Muscle of leg (tissue), 11 donors: Measurements from ENCODE around the gene ABLIM1. TPM values are rescaled to one million over a fixed set of nuclear protein-coding genes. Genes with fewer than 3 reads are reported as not detected.

Experiments
- DNase-seq: peaks from one replicate; pipeline ENCODE4 v3.0.0; 2013
- H3K27ac ChIP-seq: one replicate; pipeline ENCODE4 v1.5.1; 2013; ENCODE audit warnings: mild to moderate bottlenecking, low read length, control low read depth
- H3K27me3 ChIP-seq: one replicate; pipeline ENCODE4 v1.6.1; 2013; ENCODE audit warnings: low read length; ENCODE audit not compliant: control insufficient read depth, insufficient read depth
- H3K36me3 ChIP-seq: one replicate; pipeline ENCODE4 v1.6.1; 2013; ENCODE audit warnings: low read length; ENCODE audit not compliant: control insufficient read depth, insufficient read depth
- H3K4me1 ChIP-seq: one replicate; pipeline ENCODE4 v1.6.1; 2013; ENCODE audit warnings: low read length; ENCODE audit not compliant: control insufficient read depth, insufficient read depth
- H3K4me3 ChIP-seq: one replicate; pipeline ENCODE4 v1.5.1; 2013; ENCODE audit warnings: low read length, control low read depth
- H3K9me3 ChIP-seq: replicated peaks from 2 replicates; pipeline ENCODE4 v1.6.1; 2013; ENCODE audit warnings: low read depth, low read length; ENCODE audit not compliant: control insufficient read depth
- whole genome bisulfite sequencing: methylation state at CpG from one replicate; pipeline ENCODE4 v1.1.5; 2013; ENCODE audit warnings: missing lambda C conversion rate; ENCODE audit not compliant: insufficient coverage; 5-methylcytosine and 5-hydroxymethylcytosine counted together
- polyA plus RNA-seq, 8 donors: library from polyadenylated mRNA; unstranded; fragments of 120-200 nt; gene quantifications; one replicate each; pipeline versions ENCODE4 v1.2.1 to v1.2.3, GENCODE V29; 2013; ENCODE audit warnings: inconsistent platforms in 1 of 8, low replicate concordance in 1 of 8; ENCODE audit not compliant: insufficient read length in 8 of 8, insufficient read depth in 1 of 8
- total RNA-seq: library from RNA; stranded (reverse); fragments of 120-200 nt; gene quantifications from one replicate; pipeline ENCODE4 v1.2.4, GENCODE V29; 2013

The ABLIM1 gene
- total and polyA plus RNA-seq, 9 donors = 27.7 to 62.7 (median 46.2) TPM

- no peaks in the 10 kb centered on the region for H3K36me3 ChIP-seq
- H3K9me3 ChIP-seq = no peaks in the 10 kb centered on the region
- WGBS = 75% methylated on average over 4 of the region's 5 CpGs
- no peaks in the 10 kb centered on the region for H3K4me1 ChIP-seq
- no peak for DNase-seq
- H3K4me3 ChIP-seq = no peak overlapping the region
- no peaks in the 10 kb centered on the region for H3K27me3 ChIP-seq
- no peak overlapping the region for H3K27ac ChIP-seq
Observed at GRCh38 chr10:114596793-114597192, 61.3 kb downstream of the ABLIM1 start.

GRCh38 chr10:114593816-114594468 is 64.1 kb downstream of the ABLIM1 start:
- no peak overlapping the region for H3K27ac ChIP-seq
- H3K4me3 ChIP-seq = no peak overlapping the region
- no peaks in the 10 kb centered on the region for H3K27me3 ChIP-seq
- WGBS = no CpG with 5 or more reads among the region's 1 CpG
- no peaks in the 10 kb centered on the region for H3K9me3 ChIP-seq
- no peaks in the 10 kb centered on the region for H3K4me1 ChIP-seq
- no peak for DNase-seq
- H3K36me3 ChIP-seq = no peaks in the 10 kb centered on the region

GRCh38 chr10:114593240-114593792 is 64.8 kb downstream of the ABLIM1 start:
- no peak overlapping the region for H3K27ac ChIP-seq
- H3K36me3 ChIP-seq = no peaks in the 10 kb centered on the region
- no peak for DNase-seq
- no peaks in the 10 kb centered on the region for H3K9me3 ChIP-seq
- H3K27me3 ChIP-seq = no peaks in the 10 kb centered on the region
- H3K4me3 ChIP-seq = no peak overlapping the region
- H3K4me1 ChIP-seq = no peaks in the 10 kb centered on the region

- Histone ChIP-seq H3K4me1 (no peaks in the 10 kb centered on the region), H3K4me3 (no peak overlapping the region), H3K27me3 (no peaks in the 10 kb centered on the region), H3K9me3 (no peaks in the 10 kb centered on the region), H3K27ac (no peak overlapping the region), H3K36me3 (no peaks in the 10 kb centered on the region)
- DNase-seq = no peak
Observed at GRCh38 chr10:114590993-114591392, 67.1 kb downstream of the ABLIM1 start.

GRCh38 chr10:114584419-114584818 is 73.7 kb downstream of the ABLIM1 start:
- no peaks in the 10 kb centered on the region for H3K9me3 ChIP-seq
- no peaks in the 10 kb centered on the region for H3K27me3 ChIP-seq
- WGBS = 60% methylated on average over 1 of the region's 2 CpGs
- no peaks in the 10 kb centered on the region for H3K4me1 ChIP-seq
- H3K4me3 ChIP-seq = no peak overlapping the region
- no peak overlapping the region for H3K27ac ChIP-seq
- no peaks in the 10 kb centered on the region for H3K36me3 ChIP-seq
- DNase-seq = no peak

GRCh38 chr10:114581071-114581470 is 77.0 kb downstream of the ABLIM1 start:
- no peak overlapping the region for H3K4me3 ChIP-seq
- H3K27ac ChIP-seq = no peak overlapping the region
- H3K9me3 ChIP-seq = no peaks in the 10 kb centered on the region
- no CpG with 5 or more reads among the region's 1 CpG for WGBS
- no peaks in the 10 kb centered on the region for H3K4me1 ChIP-seq
- no peak for DNase-seq
- no peaks in the 10 kb centered on the region for H3K36me3 ChIP-seq
- H3K27me3 ChIP-seq = no peaks in the 10 kb centered on the region

- WGBS = no CpG with 5 or more reads among the region's 1 CpG
- Histone ChIP-seq H3K4me3 (no peak overlapping the region), H3K9me3 (no peaks in the 10 kb centered on the region), H3K27me3 (no peaks in the 10 kb centered on the region), H3K4me1 (no peaks in the 10 kb centered on the region), H3K36me3 (no peaks in the 10 kb centered on the region), H3K27ac (no peak overlapping the region)
- DNase-seq = peak; percentile 40
Observed at GRCh38 chr10:114577133-114577532, 80.9 kb downstream of the ABLIM1 start.

GRCh38 chr10:114576716-114577115 is 81.4 kb downstream of the ABLIM1 start:
- Histone ChIP-seq H3K4me3 (no peak overlapping the region), H3K4me1 (no peaks in the 10 kb centered on the region), H3K27me3 (no peaks in the 10 kb centered on the region), H3K36me3 (no peaks in the 10 kb centered on the region), H3K27ac (no peak overlapping the region), H3K9me3 (no peaks in the 10 kb centered on the region)
- DNase-seq = no peak
- WGBS = 75% methylated on average over 1 of the region's 3 CpGs

GRCh38 chr10:114576132-114576487 is 82.0 kb downstream of the ABLIM1 start:
- H3K36me3 ChIP-seq = no peaks in the 10 kb centered on the region
- no peaks in the 10 kb centered on the region for H3K4me1 ChIP-seq
- no peak overlapping the region for H3K4me3 ChIP-seq
- no peak overlapping the region for H3K27ac ChIP-seq
- H3K9me3 ChIP-seq = no peaks in the 10 kb centered on the region
- DNase-seq = no peak
- 20% methylated on average over 1 of the region's 2 CpGs for WGBS
- H3K27me3 ChIP-seq = no peaks in the 10 kb centered on the region

GRCh38 chr10:114575417-114576131 is 82.5 kb downstream of the ABLIM1 start:
- 96% methylated on average over 5 of the region's 9 CpGs for WGBS
- H3K36me3 ChIP-seq = no peaks in the 10 kb centered on the region
- no peak overlapping the region for H3K4me3 ChIP-seq
- no peaks in the 10 kb centered on the region for H3K9me3 ChIP-seq
- H3K27me3 ChIP-seq = no peaks in the 10 kb centered on the region
- H3K27ac ChIP-seq = no peak overlapping the region
- no peaks in the 10 kb centered on the region for H3K4me1 ChIP-seq
- peak; percentile 28 for DNase-seq
